DOHH2 (cell line): ENCODE measurements around the gene MVK.

Experiments used
- H3F3A ChIP-seq: fragments of 200-600 bp; sonication (generic), shearing (Covaris generic); 2 replicates; pipeline ENCODE4 v1.6.0; 2016; ENCODE audit warnings: antibody characterized with exemption, mild to moderate bottlenecking; ENCODE audit not compliant: control insufficient read depth, insufficient read depth
- H3K27ac ChIP-seq: fragments of 200-600 bp; sonication (generic); 2 replicates; pipeline ENCODE4 v1.5.1; 2014; ENCODE audit warnings: low read depth, mild to moderate bottlenecking, low read length, moderate library complexity
- H3K27me3 ChIP-seq: fragments of 200-600 bp; sonication (generic); 2 replicates; pipeline ENCODE4 v1.6.1; 2014; ENCODE audit warnings: mild to moderate bottlenecking, low read length, mixed read lengths; ENCODE audit not compliant: control insufficient read depth
- H3K36me3 ChIP-seq: fragments of 200-600 bp; sonication (generic); 2 replicates; pipeline ENCODE4 v1.6.1; 2014; ENCODE audit warnings: mild to moderate bottlenecking, low read length, moderate library complexity, mixed read lengths; ENCODE audit not compliant: control insufficient read depth
- H3K4me1 ChIP-seq: fragments of 200-600 bp; sonication (generic); 2 replicates; pipeline ENCODE4 v1.6.1; 2014; ENCODE audit warnings: mild to moderate bottlenecking, low read length, mixed read lengths; ENCODE audit not compliant: control insufficient read depth
- H3K4me2 ChIP-seq: fragments of 200-600 bp; sonication (generic); 2 replicates; pipeline ENCODE4 v1.6.0; 2014; ENCODE audit warnings: mild to moderate bottlenecking, low read length, moderate library complexity
- H3K4me3 ChIP-seq: fragments of 200-600 bp; sonication (generic); 2 replicates; pipeline ENCODE4 v1.5.1; 2014; ENCODE audit warnings: mild to moderate bottlenecking, low read length, mixed read lengths
- H3K79me2 ChIP-seq: fragments of 200-600 bp; sonication (generic); 2 replicates; pipeline ENCODE4 v1.6.1; 2014; ENCODE audit warnings: mild to moderate bottlenecking, low read length, mixed read lengths; ENCODE audit not compliant: control insufficient read depth
- H3K9me2 ChIP-seq: fragments of 200-600 bp; sonication (generic); replicated peaks from 2 replicates; pipeline ENCODE4 v1.6.1; 2014; ENCODE audit warnings: mild to moderate bottlenecking, low read length, mixed read lengths; ENCODE audit not compliant: control insufficient read depth
- H3K9me3 ChIP-seq: fragments of 200-600 bp; sonication (generic); 2 replicates; pipeline ENCODE4 v1.6.1; 2014; ENCODE audit warnings: antibody characterized with exemption, low read length, mixed read lengths; ENCODE audit not compliant: control insufficient read depth, insufficient read depth
- H4K20me1 ChIP-seq: fragments of 200-600 bp; sonication (generic); 2 replicates; pipeline ENCODE4 v1.6.0; 2014; ENCODE audit warnings: low read depth, mild to moderate bottlenecking, antibody characterized with exemption, low read length, moderate library complexity; ENCODE audit not compliant: control insufficient read depth, insufficient read depth
- EZH2phosphoT487 ChIP-seq: fragments of 200-600 bp; sonication (generic); IDR thresholded peaks from 2 replicates; pipeline ENCODE4 v1.6.1; 2017; ENCODE audit warnings: borderline replicate concordance, mild to moderate bottlenecking, antibody characterized with exemption, low read length, moderate library complexity, mixed read lengths
- TF ChIP-seq, protein P1 (sequence below): fragments of 200-600 bp; sonication (generic); IDR thresholded peaks from one replicate; pipeline ENCODE4 v1.5.1; 2014; ENCODE audit warnings: antibody characterized with exemption, mild to moderate bottlenecking, low read depth, low read length; ENCODE audit not compliant: poor library complexity, severe bottlenecking

The MVK gene

DNA sequence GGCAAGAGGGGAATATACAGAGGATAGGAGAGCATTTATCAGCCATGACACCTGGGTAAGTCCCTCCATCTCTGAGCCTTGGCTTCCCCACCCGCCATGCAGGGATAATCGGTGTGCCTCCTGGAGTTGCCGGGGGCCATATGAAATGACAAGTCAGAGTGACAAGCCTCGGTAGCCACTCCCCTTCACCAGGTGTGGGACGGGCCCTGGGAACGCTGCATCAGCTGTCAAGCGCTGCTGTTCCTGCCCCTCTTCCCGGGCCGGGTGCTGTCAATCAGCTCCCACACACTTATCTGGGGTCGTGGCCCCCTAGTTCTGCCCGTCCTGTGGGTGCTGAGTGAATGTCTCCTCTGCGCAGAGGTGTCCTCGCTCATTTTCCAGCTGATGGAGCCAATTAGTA, 57.2 kb downstream of the MVK start:
- H3K27me3 ChIP-seq: no peaks in the 10 kb centered on the region
- H3K79me2 ChIP-seq: no peaks in the 10 kb centered on the region
- no peaks in the 10 kb centered on the region for H3K4me1 ChIP-seq
- no peak overlapping the region for H3K4me3 ChIP-seq
- TF ChIP-seq EZH2phosphoT487: no peak
- TF ChIP-seq, protein P1, sequence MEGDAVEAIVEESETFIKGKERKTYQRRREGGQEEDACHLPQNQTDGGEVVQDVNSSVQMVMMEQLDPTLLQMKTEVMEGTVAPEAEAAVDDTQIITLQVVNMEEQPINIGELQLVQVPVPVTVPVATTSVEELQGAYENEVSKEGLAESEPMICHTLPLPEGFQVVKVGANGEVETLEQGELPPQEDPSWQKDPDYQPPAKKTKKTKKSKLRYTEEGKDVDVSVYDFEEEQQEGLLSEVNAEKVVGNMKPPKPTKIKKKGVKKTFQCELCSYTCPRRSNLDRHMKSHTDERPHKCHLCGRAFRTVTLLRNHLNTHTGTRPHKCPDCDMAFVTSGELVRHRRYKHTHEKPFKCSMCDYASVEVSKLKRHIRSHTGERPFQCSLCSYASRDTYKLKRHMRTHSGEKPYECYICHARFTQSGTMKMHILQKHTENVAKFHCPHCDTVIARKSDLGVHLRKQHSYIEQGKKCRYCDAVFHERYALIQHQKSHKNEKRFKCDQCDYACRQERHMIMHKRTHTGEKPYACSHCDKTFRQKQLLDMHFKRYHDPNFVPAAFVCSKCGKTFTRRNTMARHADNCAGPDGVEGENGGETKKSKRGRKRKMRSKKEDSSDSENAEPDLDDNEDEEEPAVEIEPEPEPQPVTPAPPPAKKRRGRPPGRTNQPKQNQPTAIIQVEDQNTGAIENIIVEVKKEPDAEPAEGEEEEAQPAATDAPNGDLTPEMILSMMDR: no peak
- no peak overlapping the region for H3K27ac ChIP-seq
- no peaks in the 10 kb centered on the region for H3K9me2 ChIP-seq
- H3K36me3 ChIP-seq: no peaks in the 10 kb centered on the region
- H3K9me3 ChIP-seq: peaks cover 12% of the 10 kb centered on the region
- H3K4me2 ChIP-seq: no peak overlapping the region
- H3F3A ChIP-seq: no peaks in the 10 kb centered on the region
- H4K20me1 ChIP-seq: no peaks in the 10 kb centered on the region

DNA sequence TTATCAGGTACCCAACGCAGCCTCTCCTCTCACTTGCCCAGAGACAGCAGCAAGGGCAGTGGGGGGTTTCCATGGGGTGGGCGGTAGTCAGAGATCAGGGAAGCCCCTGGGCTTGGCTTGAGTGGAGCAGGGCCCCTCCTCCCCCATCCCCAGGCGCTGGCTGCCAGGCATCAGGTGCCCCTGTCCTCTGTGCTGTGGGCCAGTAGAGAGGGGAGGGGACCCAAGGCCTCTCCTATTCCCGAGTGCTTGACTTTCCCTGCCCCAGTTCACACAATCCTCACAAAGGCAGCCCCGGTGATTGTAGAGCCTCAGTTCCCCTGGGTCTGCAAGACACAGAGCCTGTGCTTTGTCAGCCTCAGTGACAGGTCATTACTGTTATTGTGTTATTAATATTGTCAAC, 57.7 kb downstream of the MVK start:
- Histone ChIP-seq H3K27ac (no peak overlapping the region), H3K9me3 (peaks cover 14% of the 10 kb centered on the region), H3K4me2 (no peak overlapping the region), H3K27me3 (no peaks in the 10 kb centered on the region), H4K20me1 (no peaks in the 10 kb centered on the region), H3K36me3 (no peaks in the 10 kb centered on the region), H3K4me1 (no peaks in the 10 kb centered on the region), H3K79me2 (no peaks in the 10 kb centered on the region), H3K4me3 (no peak overlapping the region), H3K9me2 (no peaks in the 10 kb centered on the region), H3F3A (no peaks in the 10 kb centered on the region)
- TF ChIP-seq, protein P1: no peak
- no peak for TF ChIP-seq EZH2phosphoT487

DNA sequence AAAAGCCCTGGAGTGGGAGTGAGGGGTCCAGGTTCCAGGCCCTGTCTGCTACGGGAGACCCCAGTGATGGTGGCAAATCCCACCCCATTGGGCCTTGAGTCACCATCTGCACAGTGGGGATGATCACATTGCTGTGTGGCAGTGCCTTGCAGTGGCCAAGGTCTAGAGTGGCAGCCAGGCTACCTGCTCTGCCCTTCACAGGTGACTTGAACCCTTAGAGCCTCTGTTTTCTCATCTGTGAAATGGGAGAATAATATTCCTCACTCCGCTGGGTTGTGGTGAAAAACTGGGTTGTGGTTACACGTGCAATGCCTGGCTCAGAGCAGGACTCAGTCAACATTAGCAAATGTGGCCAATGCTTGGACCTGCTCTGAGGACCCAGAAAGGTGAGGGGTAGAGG, 58.2 kb downstream of the MVK start:
- Histone ChIP-seq H3K27me3 (no peaks in the 10 kb centered on the region), H3K36me3 (no peaks in the 10 kb centered on the region), H3K4me3 (no peak overlapping the region), H3K27ac (no peak overlapping the region), H4K20me1 (no peaks in the 10 kb centered on the region), H3K9me2 (no peaks in the 10 kb centered on the region), H3K4me1 (no peaks in the 10 kb centered on the region), H3K79me2 (no peaks in the 10 kb centered on the region), H3F3A (no peaks in the 10 kb centered on the region), H3K9me3 (peaks cover 14% of the 10 kb centered on the region), H3K4me2 (no peak overlapping the region)
- TF ChIP-seq, protein P1: no peak
- no peak for TF ChIP-seq EZH2phosphoT487

DNA sequence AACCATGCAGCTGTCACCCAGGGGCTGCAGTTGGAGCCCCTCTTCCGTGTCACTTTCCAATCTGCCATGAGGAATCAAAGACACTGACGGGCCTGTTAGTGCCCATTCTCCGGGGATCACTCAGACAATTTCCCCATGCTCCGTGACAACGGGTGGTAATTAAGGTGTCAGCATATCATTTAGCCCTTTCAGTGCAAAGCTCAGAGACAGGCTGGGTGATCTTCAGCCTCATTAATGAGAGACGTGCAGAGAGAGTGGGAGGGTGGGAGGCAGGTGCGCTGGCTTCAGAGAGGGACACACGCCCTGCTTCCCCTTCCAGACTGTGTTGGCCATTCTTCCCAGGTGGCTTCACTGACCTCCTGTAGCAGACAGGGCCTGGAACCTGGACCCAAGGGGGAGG, 58.7 kb downstream of the MVK start:
- H3K79me2 ChIP-seq: no peaks in the 10 kb centered on the region
- no peak overlapping the region for H3K4me3 ChIP-seq
- H3K36me3 ChIP-seq: no peaks in the 10 kb centered on the region
- TF ChIP-seq, protein P1: no peak
- no peak for TF ChIP-seq EZH2phosphoT487
- H3K27ac ChIP-seq: no peak overlapping the region
- H3K27me3 ChIP-seq: no peaks in the 10 kb centered on the region
- H3K9me3 ChIP-seq: peaks cover 14% of the 10 kb centered on the region
- no peaks in the 10 kb centered on the region for H3K4me1 ChIP-seq
- H4K20me1 ChIP-seq: no peaks in the 10 kb centered on the region
- H3K4me2 ChIP-seq: no peak overlapping the region
- no peaks in the 10 kb centered on the region for H3F3A ChIP-seq
- H3K9me2 ChIP-seq: no peaks in the 10 kb centered on the region
